B cell (primary cell): ENCODE data around the gene CLEC4M.

Experiments used
- CTCF ChIP-seq: fragments of 200-600 bp; IDR thresholded peaks from one replicate; pipeline ENCODE4 v1.8.0; 2022; ENCODE audit warnings: antibody characterized with exemption, mild to moderate bottlenecking
- EZH2 ChIP-seq: IDR thresholded peaks from 2 replicates; pipeline ENCODE4 v1.6.1; 2012; ENCODE audit warnings: borderline replicate concordance, low read depth, mild to moderate bottlenecking, moderate library complexity, low read length; ENCODE audit not compliant: insufficient read depth, poor library complexity, severe bottlenecking

GRCh38 chr19:7748171-7748570, 14.9 kb upstream of the CLEC4M start:
- TF ChIP-seq EZH2 (no peak), CTCF (no peak)
